GM18907 (cell line): Measurements from ENCODE around the gene HVCN1.

Experiments
- ATAC-seq: cut with Tn5 transposase; IDR thresholded peaks from one replicate; pipeline ENCODE4 v1.9.1; 2021; ENCODE audit warnings: mild to moderate bottlenecking, moderate library complexity; ENCODE audit not compliant: unreplicated experiment

HVCN1 gene

DNA sequence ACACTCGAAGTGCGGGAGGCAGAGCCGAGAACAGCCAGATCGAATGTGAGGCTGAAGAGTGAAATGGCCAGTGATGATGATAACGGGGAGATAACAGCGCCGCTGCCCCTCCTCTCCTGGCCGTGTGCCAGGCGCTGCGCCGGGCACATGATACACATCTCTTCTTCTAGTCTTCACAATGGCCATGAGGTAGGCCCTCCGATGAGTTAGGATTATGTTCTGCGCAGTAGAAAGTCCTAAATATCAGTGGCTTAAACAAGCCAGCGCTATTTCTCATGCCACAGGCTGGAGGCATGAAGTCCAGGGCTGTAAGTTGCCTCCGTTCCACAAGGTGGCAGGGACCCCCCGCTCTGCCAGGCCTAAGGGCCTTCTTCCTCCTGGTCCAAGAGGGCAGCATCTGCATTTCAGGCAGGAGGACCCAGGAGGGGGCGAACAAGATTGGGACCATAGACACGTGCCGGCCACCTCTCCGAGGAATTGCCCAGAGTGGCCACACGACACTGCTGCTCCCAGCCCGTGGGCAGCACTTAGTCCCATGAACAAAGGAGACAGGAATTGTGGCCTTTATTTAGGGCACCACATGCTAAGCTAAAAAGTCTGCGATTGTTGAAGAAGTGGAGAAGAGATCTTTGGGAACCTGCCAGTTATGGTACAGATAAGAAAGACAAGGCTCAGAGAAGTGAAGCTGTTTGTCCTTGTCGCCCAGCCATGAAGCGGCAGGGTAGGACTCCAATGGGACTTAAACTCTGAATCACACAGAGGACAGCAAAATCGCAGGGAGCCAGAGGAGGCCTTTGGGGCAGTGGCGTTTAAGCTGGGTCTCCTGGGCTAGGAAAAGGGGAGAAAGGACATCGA, 10.9 kb upstream of the HVCN1 start:
- no peak for ATAC-seq

DNA sequence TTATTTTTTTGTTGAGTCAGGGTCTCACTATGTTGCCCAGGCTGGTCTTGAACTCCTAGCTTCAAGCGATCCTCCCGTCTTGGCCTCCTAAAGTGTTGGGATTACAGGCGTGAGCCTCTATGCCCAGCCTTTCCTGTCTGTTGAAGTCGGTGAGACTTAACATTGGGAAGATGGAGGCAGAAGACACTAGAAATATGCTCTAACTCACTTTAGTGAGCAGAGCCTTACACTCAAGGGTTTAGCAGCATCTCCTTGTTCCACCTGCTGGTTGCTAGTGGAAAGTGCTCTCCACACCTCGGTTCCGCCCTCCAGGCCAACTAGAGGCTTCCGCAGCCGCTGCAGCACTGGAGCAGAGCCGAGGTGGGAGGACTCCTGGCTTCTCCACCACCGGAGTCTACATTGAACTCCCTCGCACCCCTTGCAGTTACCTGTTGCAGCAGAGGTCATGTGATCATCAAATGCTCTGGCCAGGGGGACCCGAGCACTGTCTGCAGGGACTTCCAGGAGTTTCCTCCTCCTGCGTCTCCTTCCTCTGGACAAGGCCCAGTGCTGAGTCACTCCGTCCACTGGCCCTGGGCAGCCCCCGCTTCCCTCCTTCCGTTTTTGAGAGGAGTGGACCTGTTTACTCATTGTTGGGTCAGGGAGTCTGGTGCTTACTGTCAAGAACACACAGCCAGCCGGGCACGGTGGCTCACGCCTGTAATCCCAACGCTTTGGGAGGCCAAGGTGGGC, 9.4 kb upstream of the HVCN1 start:
- peak; percentile 88 for ATAC-seq

DNA sequence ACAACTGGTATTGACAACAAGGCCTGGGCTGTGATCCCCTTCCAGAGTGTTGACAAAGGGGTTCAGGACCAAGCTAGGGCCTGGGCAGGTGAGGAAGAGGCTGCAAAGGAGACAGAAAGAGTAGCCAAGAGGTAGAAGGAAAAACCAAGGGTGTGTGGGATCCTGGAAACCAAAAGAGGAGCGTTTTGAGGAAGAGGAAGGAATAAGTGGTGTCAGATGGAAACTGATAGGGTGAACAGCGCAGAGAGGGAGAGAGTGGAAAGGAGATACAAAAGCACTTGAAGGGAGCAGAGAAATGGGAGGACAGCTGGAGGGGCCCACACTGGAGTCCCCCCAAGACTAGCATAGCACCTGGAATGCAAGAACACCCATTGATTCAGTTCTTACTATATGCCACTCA, 8.3 kb upstream of the HVCN1 start:
- ATAC-seq = no peak

DNA sequence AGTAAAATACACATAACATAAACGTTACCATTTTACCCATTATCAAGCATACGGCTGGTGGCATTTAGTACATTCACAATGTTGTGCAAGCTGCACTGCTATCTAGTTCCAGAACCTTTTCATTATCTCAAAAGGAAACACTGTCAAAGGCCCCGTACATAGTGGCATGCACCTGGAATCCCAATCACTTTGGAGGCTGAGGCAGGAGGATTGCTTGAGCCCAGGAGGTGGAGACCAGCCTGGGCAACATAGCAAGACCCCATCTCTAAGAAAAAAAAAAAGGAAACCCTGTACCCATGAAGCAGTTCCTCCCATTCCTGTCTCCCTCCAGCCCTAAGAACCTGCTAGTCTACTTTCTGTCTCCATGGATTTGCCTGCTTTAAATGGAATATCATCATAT, 7.4 kb upstream of the HVCN1 start:
- ATAC-seq = no peak

DNA sequence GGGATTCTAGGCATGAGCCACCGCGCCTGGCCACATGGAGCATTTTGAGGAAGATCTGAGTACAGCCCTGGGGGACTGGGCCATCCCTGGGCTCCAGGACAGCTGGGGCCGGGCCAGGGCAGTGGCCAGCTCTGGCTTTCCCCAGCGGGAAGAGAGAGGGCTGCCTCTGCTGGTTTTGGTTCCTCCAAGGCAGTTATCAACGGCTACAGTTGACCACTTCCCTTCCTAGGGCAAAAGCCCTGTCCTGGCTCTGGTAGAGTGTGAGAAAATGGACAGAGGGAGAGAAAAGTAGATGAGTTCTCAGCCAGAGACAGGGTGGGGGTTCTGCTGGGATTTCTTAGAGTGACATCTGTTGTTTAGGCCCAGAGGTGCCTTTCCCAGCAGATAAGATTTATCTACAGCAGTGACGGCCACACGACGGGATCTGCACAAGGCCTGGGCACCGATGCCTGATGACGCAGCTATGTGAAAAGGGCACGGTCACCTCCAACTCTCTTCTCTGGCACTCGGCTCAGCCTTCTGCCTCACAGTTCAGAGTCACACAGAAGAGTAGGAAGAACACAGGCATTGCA, 5.5 kb upstream of the HVCN1 start:
- no peak for ATAC-seq

DNA sequence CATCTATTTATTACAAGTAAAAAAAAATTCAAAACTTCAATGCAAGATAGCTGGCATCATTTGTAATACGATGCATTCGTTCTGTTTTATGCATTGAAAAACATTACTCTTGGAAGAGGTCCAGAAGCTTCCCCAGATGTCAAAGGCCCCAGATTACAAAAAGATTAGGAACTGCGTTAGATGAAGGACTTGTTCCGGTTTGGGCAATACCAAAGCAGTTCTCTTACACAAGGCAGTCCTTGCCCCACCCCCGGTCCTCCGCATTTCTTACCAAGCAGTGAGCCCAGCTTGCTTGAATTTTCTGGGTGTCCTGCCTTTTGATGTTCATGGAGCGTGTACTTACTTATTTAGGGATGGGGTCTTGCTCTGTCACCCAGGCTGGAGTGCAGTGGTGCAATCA, 4.8 kb upstream of the HVCN1 start:
- ATAC-seq = no peak

DNA sequence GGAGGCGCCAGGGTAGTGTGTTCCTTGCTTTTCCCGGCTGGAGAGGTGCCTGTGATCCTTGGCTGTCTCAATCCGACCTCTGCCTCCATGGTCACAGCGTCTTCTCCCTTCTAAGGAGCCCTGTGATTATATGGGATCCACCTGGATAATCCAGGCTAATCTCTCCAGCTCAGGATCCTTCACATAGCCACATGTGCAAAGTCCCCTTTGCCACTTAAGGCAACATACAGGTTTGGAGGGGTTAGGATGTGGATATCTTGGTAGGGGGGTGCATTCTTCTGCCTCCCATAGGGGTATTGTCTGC, 1.2 kb upstream of the HVCN1 start:
- no peak for ATAC-seq

DNA sequence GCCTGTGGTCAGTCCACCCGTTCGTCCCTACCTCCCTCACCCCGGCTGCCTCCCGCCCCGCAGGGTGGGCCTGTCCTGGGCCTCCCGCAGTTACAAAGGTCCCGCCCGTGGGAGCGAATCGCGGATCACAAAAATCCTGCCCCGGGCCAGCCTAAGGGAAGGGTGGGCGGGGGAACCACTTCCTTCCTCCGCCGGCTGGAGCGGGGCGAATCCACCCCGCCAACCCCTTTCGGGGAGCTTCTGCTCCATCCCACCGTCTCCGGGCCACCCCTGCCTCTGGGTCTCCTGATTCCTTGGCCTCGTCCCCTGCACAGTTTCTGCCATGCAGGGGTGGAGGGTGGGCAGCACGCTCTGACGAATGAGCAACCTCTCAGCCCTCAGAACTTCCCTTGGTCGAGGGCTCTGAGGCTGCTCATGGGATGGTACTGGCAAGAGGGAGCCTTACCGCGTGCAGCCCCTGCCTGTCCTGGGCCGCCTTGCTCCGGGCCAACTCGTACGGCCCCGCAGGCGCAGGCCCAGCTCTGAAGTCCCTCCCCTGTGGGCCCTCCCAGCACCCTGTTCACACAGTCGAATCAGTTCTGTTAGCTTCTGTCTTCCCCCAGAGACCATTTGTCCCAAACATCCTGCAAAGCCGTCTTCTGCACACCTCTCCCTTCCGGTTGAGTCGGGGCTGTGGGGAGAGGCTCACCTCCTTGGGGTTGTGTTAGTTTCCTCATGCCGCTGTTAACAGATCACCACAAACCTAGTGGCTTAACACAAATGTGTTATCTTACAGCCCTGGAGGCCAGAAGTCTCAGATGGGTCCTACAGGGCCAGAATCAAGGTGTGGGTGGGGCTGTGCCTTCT, 589 bp upstream of the HVCN1 start:
- ATAC-seq = peak; percentile 56

DNA sequence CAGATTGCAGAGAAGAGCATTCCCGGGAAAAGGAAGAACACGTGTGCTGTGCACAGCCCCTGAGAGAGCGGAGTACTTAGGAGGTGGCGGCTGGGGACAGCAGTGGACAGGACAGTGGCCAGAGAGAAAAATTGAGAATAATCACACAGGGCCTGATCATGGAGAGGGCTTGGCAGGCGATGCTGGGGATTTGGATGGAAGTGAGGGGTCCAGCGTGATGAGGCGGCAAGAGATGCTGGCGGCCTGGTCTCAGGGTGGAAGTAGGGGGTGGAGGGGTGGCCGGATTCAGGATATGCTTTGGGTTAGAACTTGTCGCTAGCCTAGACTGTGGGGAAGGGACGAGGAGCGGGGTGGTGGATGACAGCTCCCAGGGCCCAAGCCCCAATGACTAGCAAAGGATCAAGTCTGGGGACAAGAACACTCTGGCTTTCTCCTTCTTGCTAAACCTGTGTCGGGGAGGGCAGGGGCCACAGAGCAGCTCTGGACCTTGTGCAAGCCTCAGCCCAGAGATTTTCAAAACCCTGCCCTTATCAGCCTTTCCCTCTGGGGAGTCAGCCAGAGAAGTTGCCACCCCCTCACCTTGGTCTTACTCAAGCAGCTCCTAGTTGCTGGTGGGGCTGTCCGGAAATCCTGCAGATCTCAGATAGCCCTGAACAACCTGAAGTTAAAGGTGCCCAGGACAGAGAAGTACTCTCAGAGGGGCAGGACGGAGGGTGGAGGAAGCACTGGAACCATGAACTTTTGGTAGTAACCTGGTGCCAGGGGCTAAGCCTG, 1.3 kb downstream of the HVCN1 start:
- ATAC-seq = no peak

DNA sequence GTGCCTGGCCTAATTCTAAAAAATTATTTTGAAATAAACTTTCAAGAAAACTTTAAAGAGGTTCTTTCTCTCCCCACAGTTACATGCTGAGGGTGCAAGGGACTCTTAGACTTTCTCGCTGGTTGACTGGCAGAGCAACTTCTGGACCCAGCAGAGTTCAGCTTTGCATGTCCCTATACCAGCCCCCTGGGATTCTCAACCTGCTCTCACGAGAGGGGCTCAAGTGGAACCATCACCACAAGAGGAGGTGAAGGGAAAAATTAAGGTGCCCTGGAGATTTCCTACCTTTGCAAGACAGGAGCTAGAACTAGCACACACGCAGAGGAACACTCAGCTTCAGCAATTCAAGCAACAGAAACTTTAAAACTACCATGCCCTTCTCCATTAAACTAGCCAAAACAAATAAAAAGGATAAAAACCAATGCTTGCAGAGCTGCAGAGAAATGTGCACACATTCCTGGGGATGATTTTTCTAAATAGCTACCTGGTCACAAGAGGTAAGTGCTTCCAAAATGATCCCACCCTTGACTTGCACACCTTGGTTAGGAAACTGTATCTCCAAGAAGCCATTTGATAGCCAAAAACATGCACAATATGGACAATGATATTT, 2.5 kb downstream of the HVCN1 start:
- ATAC-seq = no peak

DNA sequence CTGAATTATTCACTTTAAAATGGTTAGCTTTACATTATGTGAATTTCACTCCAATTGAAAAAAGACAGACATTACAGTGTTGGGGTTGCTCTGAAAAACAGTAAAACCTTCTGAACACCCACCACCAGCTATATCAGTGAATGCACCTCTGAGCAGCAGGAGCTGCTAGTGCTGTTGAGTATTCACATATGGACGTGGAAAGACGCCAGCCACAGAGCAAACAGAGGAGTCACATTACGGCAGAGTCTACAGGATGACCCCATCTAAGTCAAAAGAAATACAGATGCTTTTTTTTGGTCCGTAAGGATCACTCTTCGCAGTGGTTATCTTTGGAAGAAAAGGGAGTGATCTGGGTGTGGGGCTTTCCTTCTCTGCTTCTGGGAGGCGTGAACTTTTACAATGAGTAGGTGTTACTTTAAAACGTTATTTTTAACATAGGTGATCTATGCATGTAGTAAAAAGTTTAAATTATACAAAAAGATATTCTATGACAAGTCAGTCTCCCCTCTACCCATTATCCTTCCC, 4.5 kb downstream of the HVCN1 start:
- ATAC-seq = no peak

DNA sequence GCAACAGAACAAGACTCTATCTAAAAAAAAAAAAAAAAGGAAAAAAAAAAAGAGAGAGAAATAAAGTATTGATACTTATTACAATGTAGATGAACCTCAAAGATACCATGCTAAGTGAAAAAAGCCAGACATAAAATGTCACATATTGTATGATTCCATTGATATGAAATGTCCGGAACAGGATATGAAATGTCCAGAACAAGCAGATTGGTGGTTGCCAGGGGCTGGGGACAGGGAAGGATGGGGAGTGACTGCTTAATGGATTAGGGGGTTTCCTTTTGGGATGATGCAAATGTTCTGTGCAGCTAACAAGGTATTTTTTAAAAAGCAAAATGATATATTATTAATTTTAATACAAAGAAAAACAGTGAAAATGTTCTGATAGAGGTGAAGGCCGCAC, 5.0 kb downstream of the HVCN1 start:
- no peak for ATAC-seq

DNA sequence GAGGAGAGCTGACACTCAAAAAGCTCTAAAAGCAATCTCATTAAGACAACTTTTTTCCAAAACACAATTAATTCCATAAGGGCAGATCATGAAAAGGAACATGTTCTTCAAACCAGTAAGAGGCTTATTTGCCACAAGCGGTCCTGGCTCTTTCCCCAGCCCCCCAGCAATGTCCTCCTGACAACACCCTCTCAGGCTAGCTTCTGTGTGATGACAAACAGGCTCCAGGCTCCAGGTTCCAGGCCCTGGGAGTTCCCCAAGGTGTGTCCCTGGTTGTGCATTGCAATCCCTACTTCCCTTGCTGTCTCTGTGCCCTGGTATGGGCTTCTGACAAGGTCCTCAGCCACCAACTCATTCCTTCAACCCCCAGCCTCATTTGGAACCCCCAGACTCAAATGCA, 8.9 kb downstream of the HVCN1 start:
- no peak for ATAC-seq

DNA sequence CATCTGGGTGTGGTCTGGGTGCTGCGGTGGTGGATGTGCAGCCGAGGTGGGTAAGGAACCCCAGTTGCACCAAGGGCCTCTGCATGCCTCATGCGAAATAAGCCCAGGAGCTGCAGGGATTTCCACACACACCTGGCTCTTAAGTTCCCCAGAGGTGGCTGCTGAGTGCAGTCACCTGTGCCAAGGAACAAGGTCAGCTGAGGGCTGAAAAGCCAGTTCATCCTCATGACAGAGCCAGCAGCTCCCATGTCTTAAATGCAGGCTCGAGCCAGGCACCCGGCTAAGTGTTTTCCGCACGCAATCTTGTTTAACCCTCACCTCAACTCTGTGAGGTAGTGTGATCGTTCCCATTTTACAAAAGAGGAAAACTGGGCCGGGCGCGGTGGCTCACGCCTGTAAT, 9.7 kb downstream of the HVCN1 start:
- no peak for ATAC-seq

DNA sequence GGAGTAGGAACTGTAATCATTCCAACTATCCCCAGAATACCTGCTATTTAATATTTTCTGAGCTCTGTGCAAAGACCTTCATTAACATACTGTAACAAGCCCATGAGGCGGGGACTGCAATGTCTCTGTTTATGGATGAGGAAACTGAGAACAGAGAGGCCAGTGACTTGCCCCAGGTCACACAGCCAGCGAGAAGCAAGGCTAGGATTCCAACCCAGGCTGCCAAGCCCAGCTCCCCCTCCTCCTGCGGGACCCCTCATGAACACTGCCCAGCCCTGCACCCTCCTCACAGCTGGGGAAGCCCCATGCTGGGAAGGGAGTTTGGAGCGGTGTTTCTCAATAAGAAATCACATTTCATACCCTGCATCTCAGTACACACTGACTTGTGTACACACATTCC, 10.9 kb downstream of the HVCN1 start:
- peak; percentile 8 for ATAC-seq

DNA sequence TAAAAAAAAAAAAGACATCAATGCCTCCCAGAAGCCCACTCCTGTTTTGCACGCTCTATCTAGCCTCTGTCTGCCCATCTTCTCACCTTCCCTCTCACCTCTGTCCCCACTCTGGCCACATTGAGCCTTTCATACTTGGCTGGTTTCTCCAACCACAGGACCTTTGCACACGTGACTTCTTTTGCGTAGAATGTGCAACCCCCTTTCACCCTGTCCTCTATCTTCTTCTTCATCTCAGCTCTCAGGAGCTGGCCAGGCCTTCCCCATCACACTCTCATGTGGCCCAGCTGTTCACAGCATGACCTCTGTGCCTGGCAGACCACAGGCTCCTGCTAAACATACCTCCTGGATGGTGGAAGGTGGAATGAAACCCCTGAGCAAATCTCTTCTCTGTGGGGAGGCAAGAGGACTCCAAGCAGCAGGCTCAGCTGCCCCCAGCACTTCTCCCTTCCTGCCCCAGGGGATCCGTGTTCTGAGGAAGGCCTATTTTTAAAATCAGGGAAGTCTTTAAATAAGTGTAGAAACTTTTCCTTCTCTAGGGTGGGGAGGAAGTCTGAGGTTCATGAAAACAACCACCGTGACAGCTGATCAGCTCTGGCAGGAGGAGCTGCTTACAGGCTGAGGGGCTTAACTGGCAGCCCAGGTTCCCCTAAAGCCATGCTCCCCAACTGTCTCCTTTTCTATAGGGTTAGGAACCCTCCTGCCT, 11.6 kb downstream of the HVCN1 start:
- ATAC-seq = peak; percentile 76

DNA sequence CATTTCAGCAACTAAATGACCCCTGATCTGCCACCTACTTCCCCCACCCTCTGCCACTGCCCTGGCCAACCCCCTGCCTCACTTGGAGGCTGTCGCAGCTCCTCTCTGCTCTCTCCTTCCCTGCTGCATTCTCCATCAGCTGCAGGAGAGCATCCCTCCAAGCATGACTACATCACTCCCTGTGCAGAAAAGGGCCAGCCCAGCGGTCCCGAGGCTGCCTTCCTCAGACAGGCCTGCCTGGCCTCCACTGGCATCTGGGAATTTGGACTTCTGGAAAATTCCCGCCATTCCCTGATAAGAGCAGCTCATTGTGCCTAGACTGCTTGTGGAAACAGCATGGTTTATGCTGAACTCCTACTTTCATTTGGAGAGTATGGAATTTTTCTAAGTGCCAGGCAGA, 12.7 kb downstream of the HVCN1 start:
- ATAC-seq = no peak

DNA sequence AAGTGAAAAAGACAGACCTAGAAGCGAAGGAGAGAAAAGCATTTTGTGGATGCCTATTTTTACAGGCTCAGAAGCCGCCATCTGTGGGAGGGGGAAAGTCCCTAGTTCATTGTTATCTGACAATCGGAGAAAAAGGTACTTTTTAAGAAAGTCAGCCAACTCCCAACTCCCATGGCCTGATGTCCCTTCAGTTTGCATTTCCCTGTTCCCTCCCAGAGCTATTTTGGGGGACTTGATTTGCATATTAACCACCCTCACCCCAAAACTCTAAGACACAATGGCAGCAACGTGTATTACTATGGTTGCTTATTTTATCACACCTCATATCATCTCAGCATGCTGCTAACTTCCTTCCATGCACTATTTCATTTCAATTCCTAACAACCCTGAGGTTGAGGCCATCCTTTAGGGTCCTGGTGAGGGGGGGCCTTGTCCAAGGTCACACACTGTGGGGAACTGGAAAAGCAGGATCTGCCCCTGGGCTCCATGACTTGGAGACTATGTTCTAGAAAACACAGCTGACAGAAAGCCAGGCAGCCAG, 18.7 kb downstream of the HVCN1 start:
- ATAC-seq = peak; percentile 51

DNA sequence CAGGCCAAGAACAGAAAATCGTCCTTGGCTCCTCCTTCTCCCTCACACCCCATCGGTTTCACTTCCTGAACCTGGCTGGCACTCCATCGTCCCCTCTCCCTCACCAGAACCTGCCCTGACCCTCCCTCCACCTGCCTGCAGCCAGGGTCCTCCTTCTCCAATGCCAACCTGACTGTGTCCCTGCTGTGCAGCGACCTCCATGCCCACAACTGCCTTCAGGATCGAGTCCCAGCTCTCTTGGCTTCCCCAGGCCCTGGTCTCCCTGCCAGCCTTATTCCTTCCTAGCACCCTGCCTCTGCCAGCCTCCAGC, 19.8 kb downstream of the HVCN1 start:
- ATAC-seq = peak; percentile 39
